HG02885 (cell line): ENCODE data around the gene RNF103.
A peak's percentile ranks its signal among the peaks of the same experiment; 100 is the strongest.
"Not testable (repeated sequence)": the region's sequence is repeated elsewhere in the genome, so short reads cannot be mapped to it uniquely, and the experiment has no call there.

ENCODE experiments used
- ATAC-seq: cut with Tn5 transposase; IDR thresholded peaks from one replicate; pipeline ENCODE4 v1.9.1; 2021; ENCODE audit warnings: mild to moderate bottlenecking; ENCODE audit not compliant: unreplicated experiment, poor library complexity

Gene RNF103

DNA sequence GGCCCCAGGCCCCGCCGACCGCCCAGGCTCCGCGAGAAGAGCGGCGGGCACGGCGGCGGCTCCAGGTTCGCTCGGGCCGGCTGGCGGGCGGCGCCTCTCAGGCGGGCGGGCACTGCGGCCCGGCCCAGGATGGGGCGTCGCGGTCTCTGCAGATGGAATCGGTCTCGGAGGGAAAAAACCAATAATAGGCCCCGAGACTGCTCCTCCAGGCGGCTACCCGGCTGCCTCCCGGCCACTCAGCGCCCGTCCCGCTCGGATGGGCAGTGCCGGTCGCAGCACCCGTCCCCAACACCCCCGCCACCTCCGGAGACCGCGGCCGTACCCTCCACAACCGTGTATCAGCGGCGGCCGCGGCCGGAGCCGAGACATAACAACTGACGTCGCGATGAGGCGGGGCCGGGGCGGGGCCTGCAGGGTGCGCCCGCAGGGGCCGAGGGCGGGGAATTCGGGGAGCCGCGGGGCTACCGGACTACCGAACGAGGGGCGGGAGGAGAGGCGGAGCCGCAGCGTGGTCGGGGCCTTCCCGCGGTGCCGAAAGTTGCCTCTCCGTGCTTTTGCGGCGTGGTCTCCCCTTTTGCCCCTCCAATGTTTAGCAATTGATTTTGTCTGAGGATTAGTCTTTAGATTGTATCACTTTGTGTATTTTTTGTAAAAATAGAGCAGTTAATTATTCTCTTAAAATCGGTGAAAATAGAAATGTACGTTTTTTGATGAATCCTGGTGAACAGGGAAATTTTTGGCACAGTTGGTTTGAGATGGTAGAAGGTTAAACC, at the start of gene RNF103:
TSS of gene RNF103 (minus strand) at position 372 of the 773 bp plus-strand sequence. CDS start 979 bp downstream, outside the sequence.
- peak; percentile 89 for ATAC-seq

DNA sequence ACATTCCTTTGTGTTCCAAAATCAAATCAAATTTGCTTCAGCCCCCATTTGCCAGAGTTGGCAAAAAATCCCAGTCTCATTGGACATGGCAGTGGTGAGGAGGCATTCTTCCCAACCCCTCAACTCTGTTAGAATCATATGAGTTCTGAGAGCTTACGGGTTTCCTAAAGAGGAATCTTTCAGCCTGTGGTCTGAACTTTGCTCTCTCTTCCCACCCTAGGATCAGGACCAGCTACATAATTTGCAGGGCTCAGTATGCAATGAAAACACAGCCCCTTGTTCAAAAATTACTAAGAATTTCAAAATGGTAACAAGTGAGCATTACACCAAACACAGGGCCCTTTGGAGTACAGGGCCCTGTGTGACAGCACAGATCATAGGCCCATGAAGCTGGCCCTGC, 49.3 kb upstream of the RNF103 start:
- no peak for ATAC-seq

DNA sequence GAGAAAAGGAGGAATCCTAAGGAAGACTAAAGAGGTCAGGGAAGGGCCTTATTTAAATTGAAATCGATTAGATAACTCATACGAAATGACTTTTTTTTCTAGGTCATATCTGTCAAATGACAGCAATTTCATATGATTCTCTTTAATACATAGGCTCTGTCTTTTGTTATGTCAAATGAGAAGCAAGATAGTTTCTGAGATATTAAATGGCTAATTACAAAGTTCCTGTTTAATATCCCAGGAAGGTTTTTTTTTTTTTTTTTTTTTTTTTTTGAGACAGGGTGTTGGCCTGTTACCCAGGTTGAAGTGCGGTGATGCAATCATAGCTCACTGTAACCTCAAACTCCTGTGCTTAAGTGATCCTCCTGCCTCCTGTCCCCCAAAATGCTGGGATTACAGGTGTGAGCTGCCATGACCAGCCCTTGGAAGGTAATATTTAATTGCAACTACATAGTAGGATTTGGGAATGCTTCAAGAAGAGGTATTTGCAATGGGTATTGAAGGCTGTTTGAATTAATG, 48.4 kb upstream of the RNF103 start:
- no peak for ATAC-seq

- ATAC-seq: no peak
Measured at GRCh38 chr2:86671337-86671981, 47.8 kb upstream of the RNF103 start.

- ATAC-seq: not testable (repeated sequence)
Measured at GRCh38 chr2:86669323-86669722, 45.7 kb upstream of the RNF103 start.

DNA sequence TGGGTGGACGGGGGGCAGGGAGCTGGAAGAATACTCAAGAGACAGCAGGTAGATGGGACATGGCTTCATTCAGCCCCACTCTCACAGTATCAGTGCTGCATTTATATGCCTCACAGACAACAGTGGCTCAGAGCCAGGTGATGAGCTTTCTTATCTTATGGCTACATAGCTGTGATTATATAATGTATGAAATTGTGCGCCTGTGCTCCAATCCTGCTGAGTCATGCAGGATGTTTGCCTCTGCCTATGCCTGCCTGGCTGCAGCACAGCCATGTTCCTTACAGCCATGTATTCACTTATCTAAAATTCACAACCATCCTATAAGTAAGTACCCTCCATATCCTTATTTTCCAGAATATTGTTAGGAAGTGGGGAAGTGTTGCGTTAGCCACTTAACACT, 37.7 kb upstream of the RNF103 start:
- ATAC-seq: no peak

GRCh38 chr2:86650188-86650587, 26.5 kb upstream of the RNF103 start:
- no peak for ATAC-seq

DNA sequence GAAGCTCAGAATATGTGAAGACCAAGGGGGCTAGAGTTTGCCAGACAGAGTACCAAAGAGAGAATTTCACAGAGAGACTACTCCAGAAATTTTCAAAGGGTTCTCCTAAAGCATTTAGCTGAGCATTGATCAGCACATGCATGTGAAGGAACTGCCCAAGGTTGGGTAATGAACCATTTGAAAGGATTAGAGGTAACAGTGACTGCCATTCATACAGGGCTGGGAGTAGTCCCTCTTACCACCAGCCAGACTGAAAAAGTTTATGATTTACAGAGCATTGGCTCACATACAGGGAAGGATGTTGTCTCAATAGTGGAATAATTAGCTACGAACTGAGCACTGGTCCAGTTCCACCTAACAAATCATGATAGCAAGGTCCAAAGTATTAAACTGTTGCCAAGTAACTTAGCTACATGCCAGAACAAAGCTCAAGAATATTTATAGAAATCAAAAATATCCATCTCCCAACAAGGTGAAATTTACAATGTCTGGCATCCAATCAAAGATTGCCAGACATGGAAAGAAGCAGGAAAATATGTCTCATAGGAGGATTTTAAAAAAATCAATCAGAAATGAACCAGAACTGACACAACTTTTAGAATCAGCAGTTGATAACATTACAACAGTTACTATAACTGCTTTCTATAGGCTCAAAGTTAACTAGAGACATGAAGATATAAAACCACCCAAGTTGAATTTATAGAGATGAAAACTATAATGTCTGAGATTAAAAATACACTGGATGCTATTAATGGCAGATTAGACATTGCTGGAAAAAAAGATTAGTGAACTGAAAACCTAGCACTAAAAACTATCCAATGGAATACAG, 25.7 kb upstream of the RNF103 start:
- no peak for ATAC-seq

DNA sequence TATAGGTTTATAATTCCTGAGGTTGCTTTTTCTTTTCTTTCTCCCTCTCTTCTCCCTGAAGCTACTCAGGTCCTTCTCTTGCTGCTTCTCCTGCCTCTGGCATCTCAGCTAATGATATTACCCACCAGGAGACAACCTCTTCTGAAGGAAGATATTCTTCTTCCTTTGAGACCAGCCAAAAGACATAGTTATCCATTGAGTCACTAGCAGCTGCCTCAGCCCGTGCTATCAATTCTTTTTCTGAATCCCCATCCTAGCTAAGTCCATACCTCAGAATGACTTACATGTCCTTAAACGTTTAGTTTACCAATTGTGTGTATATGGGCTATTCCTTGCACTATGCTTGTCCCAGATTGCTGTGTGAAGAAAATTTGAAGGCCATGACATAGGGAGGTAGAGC, 25.0 kb upstream of the RNF103 start:
- no peak for ATAC-seq

DNA sequence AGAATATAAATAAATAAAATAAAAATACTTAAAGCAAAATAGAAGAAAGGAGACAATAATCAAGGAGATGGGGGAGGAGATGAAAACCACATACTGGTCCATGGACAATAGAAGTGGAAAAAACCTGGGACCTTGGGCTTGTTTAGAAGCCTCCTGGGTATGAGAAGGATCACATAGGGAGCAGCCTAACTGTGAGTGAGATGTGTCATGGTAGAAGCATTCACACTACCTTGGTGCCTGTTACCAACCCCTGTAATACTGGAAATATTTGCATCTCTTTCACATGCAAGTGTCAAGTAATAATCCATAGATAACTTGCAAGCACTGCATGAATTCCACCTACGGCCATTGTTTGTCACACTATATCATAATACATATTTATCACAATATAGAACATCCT, 23.2 kb upstream of the RNF103 start:
- no peak for ATAC-seq

DNA sequence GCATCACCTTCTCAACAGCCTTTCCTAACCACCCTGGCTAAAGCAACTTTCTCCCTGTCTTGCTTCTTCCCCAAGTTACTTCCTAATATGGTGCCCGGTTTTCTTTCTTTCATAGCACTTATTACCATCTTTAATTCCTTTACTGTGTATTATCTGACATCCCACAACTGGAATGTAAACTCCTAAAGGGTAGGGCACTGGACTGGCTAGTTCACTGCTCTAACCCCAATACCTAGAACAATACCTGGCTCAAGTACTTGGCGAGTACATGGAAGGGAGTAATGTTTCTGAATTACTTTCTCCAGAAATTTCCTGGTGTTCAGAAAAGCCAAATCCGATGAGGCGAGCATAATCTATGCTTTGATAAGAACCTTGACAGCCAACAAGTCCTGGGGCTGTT, 22.7 kb upstream of the RNF103 start:
- ATAC-seq: no peak

DNA sequence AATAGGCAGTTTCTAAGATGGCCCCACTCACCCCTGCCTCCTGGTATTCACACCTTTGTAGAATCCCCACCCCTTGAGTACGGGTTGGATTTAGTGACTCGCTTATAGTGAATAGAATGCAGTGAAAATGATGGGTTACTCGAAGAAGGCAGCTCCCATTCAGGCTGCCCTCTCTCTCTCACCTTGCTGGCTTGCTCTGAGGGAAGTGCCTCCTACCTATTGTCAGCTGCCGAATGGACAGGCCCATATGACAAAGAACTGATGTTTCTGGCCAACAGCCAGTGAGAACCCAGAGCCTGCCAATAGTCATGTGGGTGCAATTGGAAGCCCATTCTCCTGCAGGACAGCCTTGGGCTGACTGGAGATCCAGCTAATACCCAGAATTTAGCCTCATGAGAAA, 22.1 kb upstream of the RNF103 start:
- ATAC-seq: no peak

DNA sequence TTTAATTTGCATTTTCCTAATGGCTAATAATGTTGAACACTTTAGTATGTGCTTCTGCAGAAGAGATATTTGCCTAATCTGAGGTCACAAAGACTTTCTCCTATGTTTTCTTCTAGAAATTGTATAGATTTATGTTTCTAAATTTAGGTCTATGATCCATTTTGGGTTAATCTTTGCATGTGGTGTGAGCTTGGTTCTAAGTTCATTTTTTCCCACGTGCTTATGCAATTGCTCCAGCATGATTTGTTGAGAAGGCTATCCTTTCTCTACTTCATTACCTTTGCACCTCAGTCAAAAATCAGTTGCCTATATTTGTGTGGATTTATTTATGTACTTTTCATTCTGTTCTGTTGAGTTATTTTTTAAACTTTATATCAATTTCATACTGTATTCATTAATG, 15.0 kb upstream of the RNF103 start:
- no peak for ATAC-seq

DNA sequence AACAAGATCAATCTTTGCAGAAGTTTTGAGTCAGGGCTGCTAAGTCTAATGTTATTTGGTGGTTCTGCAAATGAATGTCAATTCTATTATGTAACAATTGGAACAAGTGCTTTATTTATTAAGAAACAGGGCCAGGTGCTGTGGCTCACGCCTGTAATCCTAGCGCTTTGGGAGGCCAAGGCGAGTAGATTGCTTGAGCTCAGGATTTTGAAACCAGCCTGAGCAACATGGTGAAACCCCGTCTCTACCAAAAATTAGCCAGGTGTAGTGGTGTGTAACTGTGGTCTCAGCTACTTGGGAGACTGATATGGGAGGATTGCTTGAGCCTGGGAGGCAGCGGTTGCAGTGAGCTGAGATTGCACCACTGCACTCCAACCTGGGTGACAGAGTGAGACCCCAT, 13.2 kb upstream of the RNF103 start:
- ATAC-seq: no peak

GRCh38 chr2:86634352-86634751, 10.7 kb upstream of the RNF103 start:
- ATAC-seq: no peak

GRCh38 chr2:86633155-86633651, 9.5 kb upstream of the RNF103 start:
- ATAC-seq: no peak

DNA sequence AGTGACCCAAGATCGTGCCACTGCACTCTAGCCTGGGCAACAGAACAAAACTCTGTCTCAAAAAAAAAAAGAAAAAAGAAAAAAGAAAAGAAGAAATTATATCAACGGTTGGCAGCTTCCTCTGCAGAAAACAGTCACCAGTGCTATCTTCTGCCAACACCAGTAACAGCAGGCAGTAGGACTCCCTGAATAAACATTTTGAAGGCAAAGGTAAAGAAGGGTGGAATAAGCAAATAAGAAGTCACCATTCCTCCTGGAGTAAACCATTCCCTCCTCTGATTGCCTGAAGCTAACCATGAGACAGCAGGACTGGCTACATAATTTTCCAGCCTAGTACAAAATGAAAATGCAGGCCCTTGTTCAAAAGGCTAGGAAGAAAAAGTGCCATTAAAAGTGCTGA, 9.0 kb upstream of the RNF103 start:
- no peak for ATAC-seq

DNA sequence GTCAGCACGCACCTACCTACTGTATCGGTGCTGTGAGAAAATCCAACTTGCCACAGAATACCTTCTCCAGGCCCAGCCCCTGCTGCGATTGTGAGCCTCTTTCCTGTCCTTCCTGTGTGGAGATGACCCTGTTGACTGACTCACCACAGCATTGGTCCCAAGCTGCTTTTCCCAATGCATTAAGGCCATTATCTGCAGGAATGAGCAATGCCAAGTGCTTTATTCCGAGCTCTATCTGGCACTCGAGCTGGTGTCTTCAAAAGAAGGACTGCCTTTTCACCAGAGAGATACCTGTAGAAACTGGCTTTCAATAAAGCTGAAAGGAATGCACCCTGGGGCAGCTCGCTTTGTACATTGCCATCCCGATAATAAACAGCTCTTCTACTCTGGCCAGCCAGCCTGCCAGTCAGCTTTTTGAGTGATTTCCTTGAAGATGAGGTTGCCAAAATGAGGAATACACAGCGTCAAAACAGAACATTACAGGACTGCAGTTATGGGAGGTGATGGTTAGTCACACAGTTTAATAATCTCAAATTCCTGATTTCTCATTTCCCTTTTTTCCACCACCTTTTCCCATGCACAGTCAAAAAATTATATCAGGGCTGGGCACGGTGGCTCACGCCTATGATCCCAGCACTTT, 8.3 kb upstream of the RNF103 start:
- ATAC-seq: no peak

GRCh38 chr2:86628091-86628522, 4.4 kb upstream of the RNF103 start:
- no peak for ATAC-seq

DNA sequence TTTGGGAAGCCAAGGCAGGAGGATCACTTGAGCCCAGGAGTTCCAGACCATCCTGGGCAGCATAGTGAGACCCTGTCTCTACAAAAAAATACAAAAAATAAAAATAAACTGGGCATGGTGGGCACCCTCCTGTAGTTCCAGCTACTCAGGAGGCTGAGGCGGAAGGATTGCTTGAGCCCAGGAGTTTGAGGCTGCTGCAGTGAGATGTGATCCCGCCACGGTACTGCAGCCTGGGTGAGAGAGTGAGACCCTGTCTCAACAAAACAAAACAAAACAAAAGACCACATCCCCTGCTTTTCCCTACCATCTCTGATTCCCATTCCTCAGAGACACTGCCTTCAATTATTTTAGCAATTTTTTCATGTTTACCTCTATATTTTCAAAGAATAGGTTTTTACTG, 3.9 kb upstream of the RNF103 start:
- no peak for ATAC-seq
